Ovary (tissue), 3 donors: ENCODE measurements around the gene ABTB2.

Experiments used
- POLR2A ChIP-seq: fragments of 450-650 bp; IDR thresholded peaks from one replicate; pipeline ENCODE4 v1.6.1; 2017; ENCODE audit warnings: antibody characterized with exemption, mild to moderate bottlenecking, moderate library complexity
- TF ChIP-seq, protein P1 (sequence below), 3 donors: fragments of 450-650 bp in 2 of 3; fragments of 200-600 bp in 1 of 3; IDR thresholded peaks; one replicate each; pipeline versions ENCODE4 v1.5.1 to v1.8.0; 2016 to 2022; ENCODE audit warnings: antibody characterized with exemption in 3 of 3, mild to moderate bottlenecking in 1 of 3
- donor health status: DM: no; HTN: no; CAD: no.

DNA sequence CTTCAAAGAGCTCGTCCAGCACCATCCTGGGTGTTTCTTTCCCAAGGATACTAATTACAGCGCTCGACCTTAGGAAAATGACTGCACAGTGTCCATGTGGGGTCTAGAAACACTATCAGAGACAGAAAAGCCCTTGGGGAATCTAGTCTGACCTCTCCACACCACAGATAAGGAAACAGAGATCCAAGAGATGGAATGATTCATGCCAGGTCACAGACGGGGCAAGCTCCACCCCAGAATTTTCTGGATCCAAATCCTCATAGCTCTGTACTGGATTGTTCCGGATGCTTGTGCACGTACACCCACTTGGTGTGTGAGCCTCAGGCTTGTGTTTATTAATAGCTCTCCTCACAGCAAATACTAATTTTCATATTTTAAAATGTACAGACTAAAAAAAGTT, 11.3 kb downstream of the ABTB2 start:
- TF ChIP-seq, protein P1, sequence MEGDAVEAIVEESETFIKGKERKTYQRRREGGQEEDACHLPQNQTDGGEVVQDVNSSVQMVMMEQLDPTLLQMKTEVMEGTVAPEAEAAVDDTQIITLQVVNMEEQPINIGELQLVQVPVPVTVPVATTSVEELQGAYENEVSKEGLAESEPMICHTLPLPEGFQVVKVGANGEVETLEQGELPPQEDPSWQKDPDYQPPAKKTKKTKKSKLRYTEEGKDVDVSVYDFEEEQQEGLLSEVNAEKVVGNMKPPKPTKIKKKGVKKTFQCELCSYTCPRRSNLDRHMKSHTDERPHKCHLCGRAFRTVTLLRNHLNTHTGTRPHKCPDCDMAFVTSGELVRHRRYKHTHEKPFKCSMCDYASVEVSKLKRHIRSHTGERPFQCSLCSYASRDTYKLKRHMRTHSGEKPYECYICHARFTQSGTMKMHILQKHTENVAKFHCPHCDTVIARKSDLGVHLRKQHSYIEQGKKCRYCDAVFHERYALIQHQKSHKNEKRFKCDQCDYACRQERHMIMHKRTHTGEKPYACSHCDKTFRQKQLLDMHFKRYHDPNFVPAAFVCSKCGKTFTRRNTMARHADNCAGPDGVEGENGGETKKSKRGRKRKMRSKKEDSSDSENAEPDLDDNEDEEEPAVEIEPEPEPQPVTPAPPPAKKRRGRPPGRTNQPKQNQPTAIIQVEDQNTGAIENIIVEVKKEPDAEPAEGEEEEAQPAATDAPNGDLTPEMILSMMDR (IDR thresholded peaks at IDR 0.05) = no peak
- TF ChIP-seq POLR2A = no peak
